Renal cortex interstitium (tissue), 11 donors: ENCODE data around the gene SYNPR. TPM values are rescaled to one million over a fixed set of nuclear protein-coding genes. Genes with fewer than 3 reads are reported as not detected.
A peak's percentile ranks its signal among the peaks of the same experiment; 100 is the strongest.

Experiments used
- DNase-seq, 11 donors: peaks; one replicate each; pipeline ENCODE4 v3.0.0-alpha.2; 2013; ENCODE audit warnings: low read depth in 9 of 11, low spot score in 4 of 11; ENCODE audit errors: extremely low read depth in 1 of 11
- polyA plus RNA-seq, 3 donors: library from polyadenylated mRNA; unstranded; fragments of 120-200 nt; gene quantifications; one replicate each; pipeline ENCODE4 v1.2.1, GENCODE V29; 2013; ENCODE audit not compliant: insufficient read length in 3 of 3

Gene SYNPR
- polyA plus RNA-seq, 3 donors, result 0.11 TPM; not detected in 2

DNA sequence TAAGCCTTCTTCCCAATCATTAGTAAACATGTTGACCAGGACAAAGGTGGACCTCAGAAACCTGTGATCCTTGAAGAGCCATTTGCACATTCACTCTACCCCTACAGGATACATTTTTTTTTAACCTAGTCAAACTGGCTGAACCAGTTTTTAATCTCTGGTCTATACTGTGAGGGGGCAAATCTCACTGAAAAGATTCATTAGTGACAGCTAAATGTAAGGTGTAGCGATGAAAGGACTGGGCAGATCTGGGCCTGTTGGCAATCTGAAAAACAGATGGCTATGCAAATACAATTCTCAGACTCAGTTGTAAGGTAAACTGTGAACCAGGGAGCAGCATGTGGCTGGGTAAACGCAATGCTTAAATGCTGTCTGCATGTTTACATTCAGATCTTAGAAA is 298.7 kb downstream of the SYNPR start:
- peak in 5 of 11 donors; percentile 3 to 43 (median 20) for DNase-seq

GRCh38 chr3:63578858-63579257 is 300.8 kb downstream of the SYNPR start:
- no peak for DNase-seq

GRCh38 chr3:63580151-63580550 is 302.0 kb downstream of the SYNPR start:
- DNase-seq, result no peak

GRCh38 chr3:63582943-63583500 is 304.9 kb downstream of the SYNPR start:
- DNase-seq, result no peak

DNA sequence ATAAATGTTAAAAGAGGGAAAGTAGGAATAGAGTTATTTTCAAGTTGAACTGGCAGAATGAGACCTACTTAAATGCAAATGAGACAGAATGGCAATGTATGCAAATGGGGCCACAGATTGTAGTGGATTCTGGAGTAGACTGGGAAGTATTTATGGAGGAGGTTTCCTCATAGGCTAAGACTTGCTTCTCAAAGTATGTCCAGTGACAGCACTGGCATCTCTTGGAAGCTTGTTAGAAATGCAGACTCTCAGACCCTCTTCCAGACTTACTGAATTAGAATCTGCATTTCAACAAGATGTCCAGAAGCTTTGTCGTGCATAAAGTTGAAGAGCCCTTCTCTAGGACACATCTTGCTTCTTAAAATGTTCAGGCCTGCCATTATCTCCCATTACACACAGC is 306.6 kb downstream of the SYNPR start:
- DNase-seq, result no peak

- DNase-seq, result no peak
Measured at GRCh38 chr3:63585927-63586326, 307.8 kb downstream of the SYNPR start.

DNA sequence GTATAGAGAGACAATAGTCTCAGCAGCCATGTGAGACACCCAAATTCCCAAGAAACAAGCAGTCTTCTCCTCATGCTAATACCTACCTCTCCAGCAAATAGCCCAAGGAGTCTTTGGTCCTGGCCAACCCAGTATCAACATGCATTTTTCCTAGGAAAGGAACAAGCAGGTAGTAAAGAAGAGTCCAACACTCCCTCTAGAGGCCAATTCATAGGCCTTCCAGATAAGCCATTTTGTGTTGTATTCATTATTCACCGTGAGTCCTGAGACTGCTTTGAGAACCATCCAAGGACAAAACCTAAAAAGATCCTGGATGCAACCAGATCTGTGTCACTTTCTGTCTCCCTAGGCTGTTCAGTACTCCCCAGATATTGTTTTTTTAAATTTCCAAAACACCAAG is 310.8 kb downstream of the SYNPR start:
- no peak for DNase-seq

GRCh38 chr3:63593779-63594178 is 315.7 kb downstream of the SYNPR start:
- DNase-seq, result no peak

DNA sequence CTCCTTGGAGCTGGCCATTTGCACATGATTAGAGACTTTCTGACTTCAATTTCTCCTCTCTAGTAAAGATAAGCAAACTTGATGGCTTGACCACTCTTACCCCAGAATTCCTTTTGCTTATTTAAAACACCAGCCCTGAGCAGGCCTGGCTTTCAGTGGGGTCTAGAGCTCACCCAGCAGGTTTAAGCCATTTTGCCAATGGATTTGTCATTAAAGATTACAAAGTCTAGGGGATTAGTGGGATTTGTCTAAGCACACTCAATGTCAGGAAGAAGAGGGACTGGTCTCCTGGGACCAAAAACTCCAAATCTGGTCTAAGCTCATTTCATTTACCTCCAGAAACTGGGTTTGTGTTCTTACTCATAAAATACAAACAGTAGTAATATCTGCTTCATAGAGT is 317.1 kb downstream of the SYNPR start:
- DNase-seq, result no peak

GRCh38 chr3:63597019-63597418 is 318.9 kb downstream of the SYNPR start:
- DNase-seq, result no peak

DNA sequence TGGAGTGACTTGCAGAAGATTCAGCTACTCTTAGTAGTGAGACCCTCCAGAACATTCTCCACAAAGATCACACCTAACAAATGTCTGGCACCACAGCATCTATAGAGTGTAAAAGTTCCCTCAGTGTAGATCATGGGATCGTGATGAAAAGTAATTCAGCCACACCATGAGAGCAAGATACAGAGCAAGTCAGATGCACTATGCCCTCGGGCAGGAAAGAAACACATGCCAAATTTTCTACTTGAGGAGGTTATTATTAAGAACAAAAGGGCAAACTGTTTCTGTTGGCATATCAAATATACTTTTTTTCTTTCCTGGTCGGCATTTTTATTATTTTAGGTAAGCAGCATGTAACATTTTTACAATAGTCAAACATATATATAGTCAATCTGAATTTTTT is 329.6 kb downstream of the SYNPR start:
- no peak for DNase-seq

DNA sequence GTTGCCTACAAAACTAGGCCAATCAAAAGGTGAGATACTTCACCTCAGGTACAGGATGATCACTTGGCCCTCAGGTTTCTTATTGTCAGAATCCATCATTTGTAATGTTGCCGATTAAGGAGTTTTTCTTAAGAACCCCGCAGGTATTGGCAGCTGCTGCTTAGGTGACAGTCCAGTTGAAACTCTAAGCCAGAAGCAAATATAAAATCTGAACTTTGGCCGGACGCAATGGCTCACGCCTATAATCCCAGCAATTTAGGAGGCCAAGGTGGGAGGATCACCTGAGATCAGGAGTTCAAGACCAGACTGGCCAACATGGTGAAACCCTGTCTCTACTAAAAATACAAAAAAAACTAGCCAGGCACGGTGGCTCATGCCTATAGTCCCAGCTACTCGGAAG is 331.3 kb downstream of the SYNPR start:
- no peak for DNase-seq

- DNase-seq, result no peak
Measured at GRCh38 chr3:63609834-63610233, 331.7 kb downstream of the SYNPR start.

DNA sequence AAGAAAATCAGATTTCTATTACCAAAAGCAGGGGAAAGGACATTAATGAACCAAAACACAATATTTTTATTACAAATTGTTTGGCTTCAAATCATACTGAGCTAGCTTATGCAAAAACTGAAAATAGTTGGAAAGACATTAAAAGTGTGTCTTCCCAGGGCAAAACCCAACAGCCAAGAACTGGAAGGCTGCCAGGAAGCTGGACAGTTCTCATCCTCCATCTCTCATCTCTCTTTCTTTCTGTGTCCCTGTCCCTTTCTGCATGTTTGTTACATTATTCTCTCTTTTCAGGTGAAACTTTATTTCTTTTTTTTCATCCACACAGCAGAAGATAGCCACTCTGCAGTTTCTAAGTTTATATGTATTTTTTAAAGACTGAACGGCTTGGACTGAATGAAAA is 333.3 kb downstream of the SYNPR start:
- DNase-seq, result no peak

GRCh38 chr3:63613561-63613960 is 335.5 kb downstream of the SYNPR start:
- no peak for DNase-seq

GRCh38 chr3:63617391-63617790 is 339.3 kb downstream of the SYNPR start:
- DNase-seq, result no peak

GRCh38 chr3:63624941-63625560 is 346.9 kb downstream of the SYNPR start:
- peak in 3 of 11 donors; percentile 6 to 9 (median 8) for DNase-seq

DNA sequence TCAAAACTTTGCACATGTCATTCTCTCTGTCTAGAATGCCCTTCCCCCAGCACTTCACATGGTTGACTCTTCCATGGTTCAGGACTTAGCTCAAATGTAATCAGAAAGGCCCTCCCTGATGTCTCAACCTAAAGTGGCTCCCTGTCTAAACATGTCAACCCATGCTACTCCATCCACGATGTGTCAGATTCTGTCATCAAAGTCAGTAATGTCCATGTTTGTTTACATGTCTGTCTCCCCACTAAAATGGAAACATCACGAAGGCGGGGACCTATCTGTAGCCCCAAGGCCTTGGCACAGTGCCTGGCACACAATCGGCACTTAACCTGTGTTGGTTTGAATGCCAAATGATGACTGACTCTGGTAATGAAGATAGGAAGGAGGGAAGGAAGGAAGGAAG is 353.6 kb downstream of the SYNPR start:
- DNase-seq, result no peak

DNA sequence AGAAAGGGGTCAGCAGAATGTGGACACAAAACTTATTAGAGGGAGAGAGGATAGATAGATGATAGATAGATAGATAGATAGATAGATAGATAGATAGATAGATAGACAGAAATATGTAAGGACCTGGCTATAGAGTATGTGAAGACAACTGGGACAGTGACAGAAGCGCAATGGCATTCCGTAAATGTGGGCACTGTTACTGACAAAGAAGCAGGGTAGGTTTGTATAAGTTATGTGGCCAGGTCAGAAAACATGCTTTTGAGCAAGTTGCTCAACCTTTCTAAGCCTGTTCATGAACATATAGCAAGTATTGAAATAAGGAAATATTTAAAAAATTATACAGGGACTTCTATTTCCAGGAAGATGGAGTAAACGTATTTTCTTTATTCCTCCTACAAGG is 357.1 kb downstream of the SYNPR start:
- DNase-seq, result no peak

- DNase-seq, result no peak
Measured at GRCh38 chr3:63639806-63640205, 361.7 kb downstream of the SYNPR start.

DNA sequence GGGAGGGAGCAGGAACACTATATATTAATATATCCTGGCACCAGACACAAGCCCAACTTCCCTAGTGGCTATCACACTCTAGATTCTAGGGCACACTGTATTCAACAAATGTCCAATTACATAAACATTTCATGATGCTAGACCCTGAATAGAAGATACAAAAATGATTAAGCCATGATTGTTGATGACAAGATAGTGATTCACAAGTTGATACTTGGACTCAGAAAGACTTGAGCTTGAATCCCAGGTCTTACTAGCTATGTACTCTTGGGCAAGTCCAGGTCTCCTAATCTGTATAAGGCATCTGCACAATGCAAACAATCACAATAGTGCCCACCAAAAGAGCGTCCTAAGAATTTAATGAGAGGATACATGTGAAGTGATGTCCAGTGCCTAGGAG is 364.4 kb downstream of the SYNPR start:
- DNase-seq, result no peak
